Panc1 (cell line): ENCODE results near the gene MEIS3. TPM values are rescaled to one million over a fixed set of nuclear protein-coding genes. Genes with fewer than 3 reads are reported as not detected.

Experiments used
- ATAC-seq: fragments of 200-7000 bp; cut with Tn5 transposase; 2 replicates; pipeline ENCODE4 v1.9.1; 2020; ENCODE audit warnings: mild to moderate bottlenecking, moderate library complexity
- BruUV-seq: library from RNA; stranded (reverse); fragments of 400-500 nt; replicated peaks from 2 replicates; lab custom pipeline; 2021; lab: Mats Ljungman, UMichigan
- CTCF ChIA-PET: fragments of 300-600 bp; sonication (Branson Sonifier 250); formaldehyde crosslinking; loops from one replicate; lab custom pipeline; 2022; ENCODE audit warnings: antibody characterized with exemption; lab: Charles Lee
- POLR2A ChIA-PET: fragments of 300-600 bp; sonication (Branson Sonifier 250); formaldehyde crosslinking; loops from one replicate; lab custom pipeline; 2022; ENCODE audit warnings: antibody characterized with exemption; lab: Charles Lee
- DNase-seq: peaks from one replicate; pipeline ENCODE4 v3.0.0-alpha.2; 2010; ENCODE audit warnings: low read depth, low spot score
- H3K27ac ChIP-seq: 2 replicates; pipeline ENCODE4 v1.5.1; 2011; ENCODE audit warnings: mild to moderate bottlenecking, low read length, inconsistent platforms
- H3K27me3 ChIP-seq: fragments of 200-500 bp; sonication (Bioruptor generic); 2 replicates; pipeline ENCODE4 v1.6.0; 2014; ENCODE audit warnings: low read length, inconsistent platforms; ENCODE audit not compliant: control insufficient read depth, insufficient read depth
- H3K36me3 ChIP-seq: fragments of 200-500 bp; sonication (Bioruptor generic); 2 replicates; pipeline ENCODE4 v1.5.1; 2014; ENCODE audit warnings: inconsistent platforms, mild to moderate bottlenecking, low read length, moderate library complexity; ENCODE audit not compliant: control insufficient read depth, insufficient read depth
- H3K4me1 ChIP-seq: 2 replicates; pipeline ENCODE4 v1.5.1; 2011; ENCODE audit warnings: inconsistent platforms, mild to moderate bottlenecking, low read length, moderate library complexity; ENCODE audit not compliant: control insufficient read depth, insufficient read depth
- H3K4me3 ChIP-seq, 2 experiments: 2 replicates each; pipeline ENCODE4 v1.5.1; 2011 to 2012; ENCODE audit warnings: low read depth in 2 of 2, low read length in 2 of 2, mild to moderate bottlenecking in 2 of 2, inconsistent platforms in 1 of 2, moderate library complexity in 1 of 2
- H3K9me3 ChIP-seq: fragments of 200-500 bp; sonication (Bioruptor generic); 2 replicates; pipeline ENCODE4 v1.5.1; 2014; ENCODE audit warnings: low read depth, mild to moderate bottlenecking, inconsistent platforms, low read length, moderate library complexity; ENCODE audit not compliant: control insufficient read depth, insufficient read depth
- POLR2AphosphoS5 ChIP-seq: IDR thresholded peaks from 2 replicates; pipeline ENCODE4 v1.6.1; 2012; ENCODE audit warnings: mild to moderate bottlenecking, low read depth, low read length, moderate library complexity
- REST ChIP-seq, 2 experiments: IDR thresholded peaks; 2 replicates each; pipeline ENCODE4 v1.6.1; 2011 to 2012; ENCODE audit warnings: low read depth in 2 of 2, control low read depth in 1 of 2, low read length in 1 of 2, mild to moderate bottlenecking in 1 of 2, moderate library complexity in 1 of 2; ENCODE audit not compliant: insufficient read depth in 1 of 2
- SIN3A ChIP-seq: IDR thresholded peaks from 2 replicates; pipeline ENCODE4 v1.6.1; 2012; ENCODE audit warnings: low read depth, mild to moderate bottlenecking, low read length, moderate library complexity, borderline replicate concordance; ENCODE audit not compliant: insufficient read depth
- TCF7L2 ChIP-seq: IDR thresholded peaks from 2 replicates; pipeline ENCODE4 v1.6.1; 2011; ENCODE audit warnings: mild to moderate bottlenecking, low read depth, low read length, inconsistent platforms
- in situ Hi-C: cut with HindIII; loops from 2 replicates; pipeline ENCODE4 v1.10.0; 2016; ENCODE audit warnings: low sequenced_read_pairs, low pct_unique_long_range_greater_than_20kb
- intact Hi-C: fragments of 100-400 bp; cut with micrococcal nuclease; formaldehyde crosslinking; loops from one replicate; pipeline ENCODE4 v1.10.0; 2022; ENCODE audit not compliant: unreplicated experiment
- total RNA-seq: library from RNA; stranded (reverse); gene quantifications from one replicate; pipeline ENCODE4 v1.2.1, GENCODE V29; 2021; ENCODE audit not compliant: unreplicated experiment
- TF ChIP-seq, protein P1 (sequence below): fragments of 450-650 bp; IDR thresholded peaks from 2 replicates; pipeline ENCODE4 v1.5.1; 2017; ENCODE audit warnings: mild to moderate bottlenecking

Gene MEIS3
- total RNA-seq, 1 experiment from 2014 or later, result 11.3 TPM

DNA sequence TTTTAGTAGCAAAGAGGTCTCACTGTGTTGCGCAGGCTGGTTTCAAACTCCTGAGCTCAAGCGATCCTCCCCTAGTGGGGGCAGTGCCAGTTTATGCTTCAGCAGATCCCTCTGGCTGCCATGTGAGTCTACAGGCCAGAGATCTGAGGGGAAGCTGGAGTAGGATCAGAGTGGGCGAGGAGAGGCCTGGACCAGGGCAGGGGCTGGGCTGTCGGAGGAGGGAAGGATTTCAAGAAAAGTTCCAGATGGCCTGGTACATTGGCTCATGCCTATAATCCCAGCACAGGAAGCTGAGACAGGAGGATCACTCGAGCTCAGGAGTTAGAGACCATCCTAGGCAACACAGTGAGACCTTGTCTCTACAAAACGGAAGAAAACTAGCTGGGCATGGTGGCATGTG lies 60.4 kb downstream of the MEIS3 start:
- ATAC-seq (no peak), DNase-seq (no peak)
- H3K27ac ChIP-seq, result no peak overlapping the region
- peaks cover 8% of the 10 kb centered on the region for H3K36me3 ChIP-seq
- no peak for TF ChIP-seq TCF7L2
- TF ChIP-seq POLR2AphosphoS5, result no peak
- TF ChIP-seq, protein P1, sequence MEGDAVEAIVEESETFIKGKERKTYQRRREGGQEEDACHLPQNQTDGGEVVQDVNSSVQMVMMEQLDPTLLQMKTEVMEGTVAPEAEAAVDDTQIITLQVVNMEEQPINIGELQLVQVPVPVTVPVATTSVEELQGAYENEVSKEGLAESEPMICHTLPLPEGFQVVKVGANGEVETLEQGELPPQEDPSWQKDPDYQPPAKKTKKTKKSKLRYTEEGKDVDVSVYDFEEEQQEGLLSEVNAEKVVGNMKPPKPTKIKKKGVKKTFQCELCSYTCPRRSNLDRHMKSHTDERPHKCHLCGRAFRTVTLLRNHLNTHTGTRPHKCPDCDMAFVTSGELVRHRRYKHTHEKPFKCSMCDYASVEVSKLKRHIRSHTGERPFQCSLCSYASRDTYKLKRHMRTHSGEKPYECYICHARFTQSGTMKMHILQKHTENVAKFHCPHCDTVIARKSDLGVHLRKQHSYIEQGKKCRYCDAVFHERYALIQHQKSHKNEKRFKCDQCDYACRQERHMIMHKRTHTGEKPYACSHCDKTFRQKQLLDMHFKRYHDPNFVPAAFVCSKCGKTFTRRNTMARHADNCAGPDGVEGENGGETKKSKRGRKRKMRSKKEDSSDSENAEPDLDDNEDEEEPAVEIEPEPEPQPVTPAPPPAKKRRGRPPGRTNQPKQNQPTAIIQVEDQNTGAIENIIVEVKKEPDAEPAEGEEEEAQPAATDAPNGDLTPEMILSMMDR, result no peak
- no peak for TF ChIP-seq SIN3A
- TF ChIP-seq REST (IDR thresholded peaks at IDR 0.05; ENCODE audit: insufficient read depth in 1 of 2, low read depth in 2 of 2, low read length in 1 of 2), result no peak
- no TSS peak for BruUV-seq
- intact Hi-C loops, result no loop called here
- no peaks in the 10 kb centered on the region for H3K9me3 ChIP-seq
- H3K4me3 ChIP-seq, result no peak overlapping the region
- no peaks in the 10 kb centered on the region for H3K4me1 ChIP-seq
- ChIA-PET CTCF (interaction anchor here (0.7 kb wide), 1 partner anchor 295 kb away, joined by 7 read pairs; no protein-coding TSS in a partner anchor), POLR2A (no interaction called here)
- in situ Hi-C loops, result no loop called here
- no peaks in the 10 kb centered on the region for H3K27me3 ChIP-seq

DNA sequence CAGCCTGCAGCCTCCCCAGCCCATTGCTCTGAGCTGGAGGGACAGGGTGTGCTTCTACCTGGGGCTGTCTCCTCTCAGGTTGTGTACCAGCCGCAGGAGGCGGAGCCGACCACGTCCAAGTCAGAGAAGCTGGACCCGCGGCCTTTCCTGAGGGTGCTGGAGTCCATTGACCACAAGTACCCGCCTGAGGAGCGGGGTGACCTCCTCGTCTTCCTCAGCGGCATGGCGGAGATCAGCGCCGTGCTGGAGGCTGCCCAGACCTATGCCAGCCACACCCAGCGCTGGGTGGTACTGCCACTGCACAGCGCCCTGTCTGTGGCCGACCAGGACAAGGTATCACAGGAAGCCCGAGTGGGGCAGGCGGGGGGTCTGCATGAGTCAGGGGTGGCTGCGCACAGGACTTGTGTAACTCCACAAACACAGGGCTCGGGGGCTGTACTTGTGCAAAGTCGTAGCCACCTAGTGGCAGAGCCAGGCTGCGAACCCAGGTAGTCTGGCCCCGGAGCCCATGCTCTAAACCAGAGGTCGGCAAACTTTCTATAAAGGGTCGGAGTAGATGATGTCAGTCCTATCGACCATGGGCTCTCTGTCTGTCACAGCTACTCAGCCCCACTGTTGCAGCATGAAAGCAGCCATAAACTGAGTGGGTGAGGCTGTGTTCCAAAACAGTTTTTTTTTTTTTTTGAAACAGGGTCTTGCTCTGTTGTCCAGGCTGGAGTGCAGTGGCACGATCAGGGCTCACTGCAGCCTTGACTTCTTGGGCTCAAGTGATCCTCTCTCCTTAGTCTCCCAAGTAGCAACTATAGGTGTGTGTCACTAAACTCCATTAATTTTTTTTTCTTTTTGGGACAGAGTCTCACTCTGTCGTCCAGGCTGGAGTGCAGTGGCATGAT lies 61.3 kb downstream of the MEIS3 start:
- ATAC-seq (peak; percentile 71), DNase-seq (no peak)
- POLR2A ChIA-PET, result no interaction called here
- intact Hi-C loops (no loop called here), in situ Hi-C loops (no loop called here)
- H3K36me3 ChIP-seq, result peaks cover 5% of the 10 kb centered on the region; the same call in 1 of the 2 replicates
- no peak overlapping the region for H3K27ac ChIP-seq
- CTCF ChIA-PET, result interaction anchor here (0.6 kb wide), 1 partner anchor 9 kb away, joined by 6 read pairs; the partner anchor contains the start of gene DHX34
- BruUV-seq, result no TSS peak
- H3K27me3 ChIP-seq, result no peaks in the 10 kb centered on the region
- H3K4me1 ChIP-seq, result no peaks in the 10 kb centered on the region
- no peak for TF ChIP-seq SIN3A
- TF ChIP-seq POLR2AphosphoS5, result no peak
- no peak for TF ChIP-seq REST (IDR thresholded peaks at IDR 0.05; ENCODE audit: insufficient read depth in 1 of 2, low read depth in 2 of 2, low read length in 1 of 2)
- TF ChIP-seq, protein P1, result no peak; the same call in 1 of the 2 replicates
- no peak for TF ChIP-seq TCF7L2
- no peak overlapping the region for H3K4me3 ChIP-seq
- H3K9me3 ChIP-seq, result no peaks in the 10 kb centered on the region
